ENCODE data around the gene TTC23. TPM values are rescaled to one million over a fixed set of nuclear protein-coding genes. Genes with fewer than 3 reads are reported as not detected.

Gene TTC23
- total RNA-seq, 1 donor from 2014 or later, result 11.4 TPM

DNA sequence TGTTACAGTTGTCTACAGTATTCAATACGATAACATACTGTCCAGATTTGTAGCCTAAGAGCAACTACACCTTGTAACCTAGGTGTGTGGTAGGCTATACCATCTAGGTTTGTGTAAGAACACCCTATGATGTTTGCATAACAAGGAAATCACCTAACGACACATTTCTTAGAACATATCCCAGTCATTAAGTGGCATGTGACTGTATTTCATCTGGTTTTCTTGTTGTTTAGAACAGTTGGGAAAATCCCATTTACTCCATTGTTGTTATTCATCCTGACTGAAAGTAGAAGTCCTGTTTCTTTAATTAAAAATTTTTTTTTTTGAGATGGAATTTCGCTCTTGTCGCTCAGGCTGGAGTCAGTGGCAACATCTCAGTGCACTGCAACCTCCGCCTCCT is 33.2 kb upstream of the TTC23 start:
- intact Hi-C loops (cut with micrococcal nuclease), result loop anchor here (10.0 kb wide), 1 partner anchor 472 kb away; no protein-coding TSS in a partner anchor
- no peak for DNase-seq
- Histone ChIP-seq H3K27me3 (ENCODE audit: low read depth) (no peaks in the 10 kb centered on the region), H3K9me3 (replicated peaks) (no peaks in the 10 kb centered on the region), H3K4me3 (no peak overlapping the region), H3K36me3 (peaks cover 9% of the 10 kb centered on the region), H3K4me1 (peaks cover 25% of the 10 kb centered on the region), H3K27ac (replicated peaks) (peak overlapping the region; percentile 44)
- TF ChIP-seq, protein P1, sequence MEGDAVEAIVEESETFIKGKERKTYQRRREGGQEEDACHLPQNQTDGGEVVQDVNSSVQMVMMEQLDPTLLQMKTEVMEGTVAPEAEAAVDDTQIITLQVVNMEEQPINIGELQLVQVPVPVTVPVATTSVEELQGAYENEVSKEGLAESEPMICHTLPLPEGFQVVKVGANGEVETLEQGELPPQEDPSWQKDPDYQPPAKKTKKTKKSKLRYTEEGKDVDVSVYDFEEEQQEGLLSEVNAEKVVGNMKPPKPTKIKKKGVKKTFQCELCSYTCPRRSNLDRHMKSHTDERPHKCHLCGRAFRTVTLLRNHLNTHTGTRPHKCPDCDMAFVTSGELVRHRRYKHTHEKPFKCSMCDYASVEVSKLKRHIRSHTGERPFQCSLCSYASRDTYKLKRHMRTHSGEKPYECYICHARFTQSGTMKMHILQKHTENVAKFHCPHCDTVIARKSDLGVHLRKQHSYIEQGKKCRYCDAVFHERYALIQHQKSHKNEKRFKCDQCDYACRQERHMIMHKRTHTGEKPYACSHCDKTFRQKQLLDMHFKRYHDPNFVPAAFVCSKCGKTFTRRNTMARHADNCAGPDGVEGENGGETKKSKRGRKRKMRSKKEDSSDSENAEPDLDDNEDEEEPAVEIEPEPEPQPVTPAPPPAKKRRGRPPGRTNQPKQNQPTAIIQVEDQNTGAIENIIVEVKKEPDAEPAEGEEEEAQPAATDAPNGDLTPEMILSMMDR (IDR thresholded peaks at IDR 0.05; ENCODE audit: borderline replicate concordance), result no peak

DNA sequence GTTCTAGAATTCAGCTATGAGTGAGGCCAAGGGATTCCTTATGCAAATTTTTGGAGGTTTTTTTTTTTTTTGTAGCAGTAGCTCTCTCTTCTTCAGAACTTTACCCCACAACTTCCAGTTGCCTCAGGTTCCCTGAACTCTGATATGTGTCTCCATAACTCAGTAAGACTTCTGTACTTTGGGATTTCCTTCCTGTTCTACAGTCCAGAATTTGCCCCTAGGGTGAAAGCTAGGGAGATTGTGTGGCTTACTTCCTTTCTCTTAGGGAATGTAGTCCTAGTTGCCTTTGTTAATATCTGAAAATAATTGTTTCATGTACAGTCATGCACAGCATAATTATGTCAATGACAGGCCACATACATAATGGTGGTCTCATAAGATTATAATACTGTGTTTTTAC is 32.7 kb upstream of the TTC23 start:
- Histone ChIP-seq H3K27ac (replicated peaks) (peak overlapping the region; percentile 44), H3K36me3 (peaks cover 9% of the 10 kb centered on the region), H3K9me3 (replicated peaks) (no peaks in the 10 kb centered on the region), H3K4me3 (no peak overlapping the region), H3K4me1 (peaks cover 24% of the 10 kb centered on the region), H3K27me3 (ENCODE audit: low read depth) (no peaks in the 10 kb centered on the region)
- TF ChIP-seq, protein P1 (IDR thresholded peaks at IDR 0.05; ENCODE audit: borderline replicate concordance), result no peak
- intact Hi-C loops (cut with micrococcal nuclease), result loop anchor here (10.0 kb wide), 1 partner anchor 473 kb away; no protein-coding TSS in a partner anchor
- DNase-seq, result no peak

DNA sequence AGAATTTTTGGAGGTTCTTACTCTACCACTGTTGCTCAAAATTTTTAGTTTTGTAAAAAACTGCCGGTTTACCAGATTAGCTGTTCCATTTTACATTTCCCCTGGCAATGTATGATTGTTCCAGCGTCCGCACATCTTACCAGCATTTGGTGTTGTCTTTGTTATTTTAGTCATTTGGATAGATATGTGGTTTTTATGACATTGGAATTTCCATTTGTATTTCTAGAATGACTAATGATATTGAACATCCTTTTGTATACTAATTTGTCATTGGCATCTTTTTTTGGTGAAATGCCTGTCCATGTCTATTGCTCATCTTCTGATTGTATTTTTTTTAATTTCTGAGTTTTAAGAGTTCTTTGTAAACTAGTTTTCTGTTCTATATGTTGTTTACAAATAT is 30.4 kb upstream of the TTC23 start:
- TF ChIP-seq, protein P1 (IDR thresholded peaks at IDR 0.05; ENCODE audit: borderline replicate concordance), result no peak
- H3K36me3 ChIP-seq, result peaks cover 9% of the 10 kb centered on the region
- no peak overlapping the region for H3K4me3 ChIP-seq
- no peak overlapping the region for H3K27ac ChIP-seq (replicated peaks)
- intact Hi-C loops (cut with micrococcal nuclease), result loop anchor here (10.0 kb wide), 1 partner anchor 475 kb away; no protein-coding TSS in a partner anchor
- DNase-seq, result no peak
- no peaks in the 10 kb centered on the region for H3K9me3 ChIP-seq (replicated peaks)
- H3K4me1 ChIP-seq, result peaks cover 17% of the 10 kb centered on the region
- no peaks in the 10 kb centered on the region for H3K27me3 ChIP-seq (ENCODE audit: low read depth)

DNA sequence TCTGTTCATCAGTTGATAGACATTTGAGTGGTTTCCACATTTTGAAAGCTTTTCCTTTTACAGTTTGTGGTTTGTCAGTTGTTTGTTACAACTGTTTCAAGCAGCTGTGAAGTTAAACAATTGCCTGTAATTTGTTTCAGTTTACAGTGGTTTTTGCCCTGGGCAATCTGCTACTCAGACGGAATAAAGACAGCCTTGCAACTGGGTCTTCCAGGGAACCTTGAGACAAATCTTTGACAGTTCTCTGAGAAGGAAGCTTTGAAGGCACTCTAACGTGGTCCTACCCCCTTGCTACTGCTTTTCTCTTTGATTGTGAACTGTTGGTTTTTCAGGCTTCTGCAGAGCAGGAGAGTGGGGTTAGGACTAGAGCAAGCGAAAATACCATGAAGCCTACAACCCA is 29.9 kb upstream of the TTC23 start:
- H3K27me3 ChIP-seq (ENCODE audit: low read depth), result no peaks in the 10 kb centered on the region
- no peak overlapping the region for H3K27ac ChIP-seq (replicated peaks)
- peaks cover 9% of the 10 kb centered on the region for H3K36me3 ChIP-seq
- H3K9me3 ChIP-seq (replicated peaks), result no peaks in the 10 kb centered on the region
- DNase-seq, result no peak
- H3K4me3 ChIP-seq, result no peak overlapping the region
- TF ChIP-seq, protein P1 (IDR thresholded peaks at IDR 0.05; ENCODE audit: borderline replicate concordance), result no peak
- intact Hi-C loops (cut with micrococcal nuclease), result no loop called here
- peaks cover 16% of the 10 kb centered on the region for H3K4me1 ChIP-seq

DNA sequence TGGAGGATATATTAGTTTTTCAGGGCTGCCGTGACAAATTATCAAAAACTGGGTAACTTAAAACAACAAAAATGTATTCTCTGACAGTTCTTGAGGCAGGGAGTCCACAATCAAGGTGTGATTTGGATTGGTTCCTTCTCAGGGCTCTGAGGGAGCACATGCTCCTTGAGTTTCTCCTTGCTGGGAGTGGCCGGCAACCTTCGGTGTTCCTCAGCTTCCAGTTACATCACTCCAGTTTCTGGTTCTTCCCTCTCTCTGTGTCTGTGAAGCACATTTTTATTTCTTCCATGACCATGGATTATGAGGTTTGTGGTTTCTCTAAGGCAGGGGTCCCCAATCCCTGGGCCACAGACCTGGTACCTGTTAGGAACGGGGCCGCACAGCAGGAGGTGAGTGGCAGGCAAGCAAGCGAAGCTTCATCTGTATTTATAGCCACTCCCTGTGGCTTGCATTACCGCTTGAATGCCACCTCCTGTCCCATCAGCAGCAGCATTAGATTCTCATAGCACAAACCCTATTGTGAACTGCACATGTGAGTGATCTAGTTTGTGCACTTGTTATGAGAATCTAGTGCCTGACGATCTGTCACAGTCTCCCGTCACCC is 26.2 kb upstream of the TTC23 start:
- intact Hi-C loops (cut with micrococcal nuclease), result no loop called here
- Histone ChIP-seq H3K36me3 (peaks cover 9% of the 10 kb centered on the region), H3K27ac (replicated peaks) (no peak overlapping the region), H3K9me3 (replicated peaks) (no peaks in the 10 kb centered on the region), H3K27me3 (ENCODE audit: low read depth) (no peaks in the 10 kb centered on the region), H3K4me1 (peaks cover 11% of the 10 kb centered on the region), H3K4me3 (no peak overlapping the region)
- TF ChIP-seq, protein P1 (IDR thresholded peaks at IDR 0.05; ENCODE audit: borderline replicate concordance), result no peak
- DNase-seq, result no peak

All from left ventricle myocardium inferior (tissue), 1 donor.